Astrocyte of the cerebellum (primary cell): Measurements from ENCODE around the gene PEX6.

Experiments
- DNase-seq: peaks from one replicate; pipeline ENCODE4 v3.0.0-alpha.2; 2011; ENCODE audit warnings: low read depth
- H3K4me3 ChIP-seq: 2 replicates; pipeline ENCODE4 v1.5.1; 2011; ENCODE audit warnings: mild to moderate bottlenecking, low read depth, low read length, moderate library complexity
- in situ Hi-C: cut with HindIII; loops from 2 replicates; pipeline ENCODE4 v1.10.0; 2017; ENCODE audit warnings: low sequenced_read_pairs
- TF ChIP-seq, protein P1 (sequence below): IDR thresholded peaks from 2 replicates; pipeline ENCODE4 v1.5.1; 2012; ENCODE audit warnings: low read length, low read depth, moderate library complexity, mild to moderate bottlenecking; ENCODE audit errors: missing control alignments

PEX6 gene

DNA sequence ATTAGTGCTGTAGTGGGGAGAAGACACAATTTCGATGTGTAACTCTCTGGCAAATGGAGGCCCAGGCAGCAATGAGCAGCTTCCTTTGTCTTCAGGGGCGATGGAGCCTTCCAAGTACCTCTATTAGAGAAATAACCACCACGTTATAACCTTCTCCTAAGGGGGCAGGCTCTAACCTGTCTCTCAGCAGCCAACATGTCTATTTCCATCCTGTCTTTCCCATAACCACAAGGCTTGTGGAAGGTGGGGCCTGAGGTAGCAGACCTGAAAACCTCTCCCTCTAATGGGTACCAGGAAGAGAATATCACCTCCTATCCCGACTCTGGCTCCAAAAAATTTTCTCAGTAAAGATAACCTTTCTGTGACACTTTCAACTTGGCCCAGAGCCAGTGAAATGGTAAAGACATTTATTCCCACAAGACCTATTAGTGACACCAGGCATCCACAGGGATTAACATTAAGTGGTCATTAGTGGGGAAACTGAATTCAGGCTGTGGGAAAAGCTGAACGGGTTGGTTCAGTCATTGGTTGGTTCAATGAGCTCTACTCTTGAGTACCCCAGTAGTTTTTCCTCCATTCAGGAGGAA is 4.0 kb downstream of the PEX6 start:
- in situ Hi-C loops = no loop called here
- DNase-seq = no peak
- TF ChIP-seq, protein P1, sequence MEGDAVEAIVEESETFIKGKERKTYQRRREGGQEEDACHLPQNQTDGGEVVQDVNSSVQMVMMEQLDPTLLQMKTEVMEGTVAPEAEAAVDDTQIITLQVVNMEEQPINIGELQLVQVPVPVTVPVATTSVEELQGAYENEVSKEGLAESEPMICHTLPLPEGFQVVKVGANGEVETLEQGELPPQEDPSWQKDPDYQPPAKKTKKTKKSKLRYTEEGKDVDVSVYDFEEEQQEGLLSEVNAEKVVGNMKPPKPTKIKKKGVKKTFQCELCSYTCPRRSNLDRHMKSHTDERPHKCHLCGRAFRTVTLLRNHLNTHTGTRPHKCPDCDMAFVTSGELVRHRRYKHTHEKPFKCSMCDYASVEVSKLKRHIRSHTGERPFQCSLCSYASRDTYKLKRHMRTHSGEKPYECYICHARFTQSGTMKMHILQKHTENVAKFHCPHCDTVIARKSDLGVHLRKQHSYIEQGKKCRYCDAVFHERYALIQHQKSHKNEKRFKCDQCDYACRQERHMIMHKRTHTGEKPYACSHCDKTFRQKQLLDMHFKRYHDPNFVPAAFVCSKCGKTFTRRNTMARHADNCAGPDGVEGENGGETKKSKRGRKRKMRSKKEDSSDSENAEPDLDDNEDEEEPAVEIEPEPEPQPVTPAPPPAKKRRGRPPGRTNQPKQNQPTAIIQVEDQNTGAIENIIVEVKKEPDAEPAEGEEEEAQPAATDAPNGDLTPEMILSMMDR = no peak
- H3K4me3 ChIP-seq = no peak overlapping the region

DNA sequence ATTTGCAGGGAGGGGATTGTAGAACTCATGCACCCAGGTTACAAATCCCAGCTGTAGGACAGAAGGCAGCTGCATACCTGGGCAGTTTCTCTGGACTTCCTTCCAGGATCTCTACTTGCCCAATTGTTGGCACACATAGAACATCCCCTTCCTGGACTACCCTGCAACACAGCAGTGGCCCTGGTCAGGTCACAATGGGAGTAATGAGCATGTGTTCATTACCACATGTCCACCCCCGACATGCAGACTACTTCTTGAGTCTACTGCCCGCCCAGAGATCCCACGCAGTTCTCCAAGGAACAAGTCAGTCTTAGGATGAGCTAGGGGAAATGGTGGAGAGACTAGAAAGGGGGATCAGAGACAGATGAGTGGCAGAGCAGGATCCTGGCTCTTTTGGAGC is 5.1 kb downstream of the PEX6 start:
- no peak for DNase-seq
- in situ Hi-C loops = no loop called here
- TF ChIP-seq, protein P1 = no peak
- no peak overlapping the region for H3K4me3 ChIP-seq

DNA sequence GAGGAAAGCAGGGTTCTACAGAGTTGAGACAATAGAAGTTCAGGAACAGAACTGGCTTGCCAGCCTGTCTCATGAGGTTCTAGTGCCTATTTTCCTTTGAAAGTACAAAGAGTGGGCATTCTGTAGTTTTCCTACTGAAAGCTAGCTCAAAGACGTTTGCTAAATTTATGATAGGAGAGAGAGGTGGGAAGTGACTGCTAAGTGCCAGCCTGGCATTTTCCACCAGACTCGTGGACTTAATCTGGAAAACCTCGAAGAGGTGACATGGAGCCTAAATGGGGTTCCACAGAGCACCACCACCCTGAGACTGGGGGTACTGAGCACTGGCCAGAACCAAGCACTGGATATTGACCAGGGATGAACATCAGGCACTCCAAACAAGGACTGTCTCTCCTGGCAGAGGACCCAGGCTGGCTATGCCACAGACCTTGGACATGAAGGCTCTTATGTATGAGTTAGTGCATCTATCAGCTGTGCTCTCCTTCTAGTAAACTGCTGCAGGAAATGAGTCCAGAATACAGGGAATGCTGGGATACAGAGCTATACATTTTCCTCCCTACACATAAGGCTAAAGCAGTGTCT is 7.1 kb downstream of the PEX6 start:
- in situ Hi-C loops = no loop called here
- TF ChIP-seq, protein P1 = no peak
- no peak for DNase-seq
- H3K4me3 ChIP-seq = no peak overlapping the region

DNA sequence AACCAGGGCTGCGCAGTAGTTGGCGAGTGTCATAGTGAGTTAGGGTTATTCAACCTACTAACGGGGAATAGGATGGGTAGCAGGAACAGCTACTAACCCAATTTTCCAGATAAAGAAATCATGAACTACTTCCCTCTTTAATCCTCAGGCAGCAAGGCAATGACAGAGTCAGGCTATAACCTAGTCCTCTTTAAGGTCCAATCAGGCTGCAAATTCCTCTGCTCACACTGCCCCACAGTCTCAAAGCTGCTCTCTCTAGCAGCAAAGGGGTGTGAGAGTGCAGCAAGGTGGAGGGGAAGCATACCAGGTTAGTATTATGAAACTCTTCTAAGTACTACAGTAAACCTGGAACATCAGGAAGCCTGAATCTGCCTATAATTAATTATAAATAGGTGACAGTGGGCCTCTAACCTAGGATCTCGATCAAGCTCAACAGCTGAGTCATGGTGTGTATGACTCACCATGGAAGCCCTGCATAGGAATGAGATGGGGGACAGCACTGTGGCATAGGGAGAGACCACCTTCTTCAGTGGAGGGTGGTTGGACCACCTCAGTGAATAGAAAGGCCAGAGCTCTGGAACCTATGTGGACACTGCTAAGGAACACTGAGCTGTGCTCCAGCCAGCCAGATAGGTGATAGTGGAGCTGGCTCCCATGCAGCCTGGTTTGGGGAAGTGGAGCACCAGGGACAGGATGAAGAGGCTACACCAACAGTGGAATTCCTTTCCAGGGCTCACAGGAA is 7.9 kb downstream of the PEX6 start:
- in situ Hi-C loops = no loop called here
- no peak overlapping the region for H3K4me3 ChIP-seq
- TF ChIP-seq, protein P1 = no peak
- DNase-seq = no peak

DNA sequence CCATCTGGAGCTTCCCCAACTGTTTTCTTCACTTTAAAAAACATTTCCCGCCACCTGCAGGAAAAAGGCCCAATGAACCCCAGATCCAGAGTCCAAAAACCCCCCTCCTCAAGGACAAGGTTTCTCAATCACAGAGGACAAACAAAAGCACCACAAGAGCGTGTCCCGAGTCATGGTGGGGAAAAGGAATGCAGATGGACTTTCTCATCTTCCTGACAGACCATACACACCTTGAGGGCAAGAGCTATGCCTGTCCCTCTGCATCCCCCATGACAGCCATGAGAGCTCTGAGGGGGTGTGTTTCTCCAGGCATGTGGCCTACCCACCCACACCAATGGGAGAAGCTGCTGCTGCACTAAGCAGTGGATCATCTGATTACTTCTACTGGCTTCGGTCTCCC is 9.0 kb downstream of the PEX6 start:
- TF ChIP-seq, protein P1 = no peak
- in situ Hi-C loops = no loop called here
- no peak for DNase-seq
- no peak overlapping the region for H3K4me3 ChIP-seq

DNA sequence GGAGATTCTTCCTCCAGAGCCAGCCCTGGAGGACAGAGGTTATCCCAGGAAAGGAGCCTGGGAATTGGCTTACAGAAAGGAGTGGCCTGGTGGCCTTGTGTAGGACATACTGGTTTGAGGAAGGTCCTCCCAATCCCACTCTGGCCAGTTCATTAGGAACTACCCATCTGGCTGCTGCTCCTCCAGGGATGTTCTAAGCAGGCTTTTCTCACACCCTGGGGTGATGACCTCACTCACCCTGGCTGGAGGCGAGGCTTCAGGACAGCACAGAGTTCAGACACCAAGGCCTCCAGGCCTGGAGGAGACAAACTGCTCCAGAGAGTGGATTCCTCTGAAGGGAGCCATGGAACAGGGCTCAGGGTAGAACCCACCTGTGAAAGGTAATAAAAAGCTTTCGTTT is 9.6 kb downstream of the PEX6 start:
- DNase-seq = no peak
- H3K4me3 ChIP-seq = no peak overlapping the region
- TF ChIP-seq, protein P1 = no peak
- in situ Hi-C loops = no loop called here
